BJ (cell line): Measurements from ENCODE around the gene NRL. TPM values are rescaled to one million over a fixed set of nuclear protein-coding genes. Genes with fewer than 3 reads are reported as not detected.

Experiments
- CTCF ChIA-PET: fragments of 350-600 bp; formaldehyde crosslinking; extraction: SDS; loops from one replicate; lab custom pipeline; 2021; ENCODE audit warnings: antibody characterized with exemption, inconsistent platforms; lab: Yijun Ruan, JAX
- POLR2A ChIA-PET: fragments of 300-600 bp; sonication (Branson Sonifier 250); formaldehyde crosslinking; extraction: SDS; loops from one replicate; lab custom pipeline; 2021; ENCODE audit warnings: antibody characterized with exemption; lab: Charles Lee
- DNase-seq: peaks from one replicate; pipeline ENCODE4 v3.0.0-alpha.2; 2011; ENCODE audit warnings: low read depth
- H3K27me3 ChIP-seq: 2 replicates; pipeline ENCODE4 v1.6.0; 2011; ENCODE audit warnings: low read length; ENCODE audit not compliant: control insufficient read depth, insufficient read depth
- H3K36me3 ChIP-seq: 2 replicates; pipeline ENCODE4 v1.5.1; 2011; ENCODE audit warnings: low read length; ENCODE audit not compliant: control insufficient read depth, insufficient read depth
- H3K4me3 ChIP-seq: 2 replicates; pipeline ENCODE4 v1.5.1; 2011; ENCODE audit warnings: low read depth, mild to moderate bottlenecking, control low read depth, low read length
- polyA plus RNA-seq: library from polyadenylated mRNA; depleted of rRNA; stranded (reverse); fragments of >200 nt; gene quantifications from 2 replicates; pipeline ENCODE4 v1.2.3, GENCODE V29; 2011
- TF ChIP-seq, protein P1 (sequence below): IDR thresholded peaks from 2 replicates; pipeline ENCODE4 v1.5.1; 2011; ENCODE audit warnings: low read depth, mild to moderate bottlenecking, control low read depth, inconsistent platforms, low read length, moderate library complexity; ENCODE audit not compliant: insufficient read depth

The NRL gene
- polyA plus RNA-seq, 1 experiment, result 0.91 TPM

DNA sequence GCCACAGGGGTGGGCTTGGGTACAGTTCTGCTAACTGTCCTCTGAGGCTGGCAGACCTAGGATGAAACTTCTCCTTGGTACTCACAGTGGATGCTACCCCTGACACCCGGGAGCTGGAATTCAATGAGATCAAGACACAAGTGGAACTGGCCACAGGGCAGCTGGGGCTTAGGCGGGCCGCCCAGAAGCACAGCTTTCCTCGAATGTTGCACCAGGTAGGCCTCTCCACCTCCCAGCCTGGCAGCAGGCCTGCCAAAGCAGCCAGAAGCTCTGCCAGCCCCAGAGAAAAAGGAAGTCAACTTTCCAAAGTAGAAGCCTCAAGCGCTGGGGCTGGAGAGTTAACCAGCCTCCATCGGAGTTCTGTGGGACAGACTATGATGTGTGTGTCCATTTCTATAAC lies 2.4 kb upstream of the NRL start:
- CTCF ChIA-PET, result interaction anchor here (0.9 to 2.5 kb wide), 5 partner anchors 8 to 59 kb away, joined by 3 to 7 read pairs (median 4); partner anchors contain the start of genes IRF9 and PSME1
- POLR2A ChIA-PET, result no interaction called here
- DNase-seq, result no peak
- peaks cover 18% of the 10 kb centered on the region for H3K36me3 ChIP-seq
- H3K4me3 ChIP-seq, result no peak overlapping the region
- TF ChIP-seq, protein P1, sequence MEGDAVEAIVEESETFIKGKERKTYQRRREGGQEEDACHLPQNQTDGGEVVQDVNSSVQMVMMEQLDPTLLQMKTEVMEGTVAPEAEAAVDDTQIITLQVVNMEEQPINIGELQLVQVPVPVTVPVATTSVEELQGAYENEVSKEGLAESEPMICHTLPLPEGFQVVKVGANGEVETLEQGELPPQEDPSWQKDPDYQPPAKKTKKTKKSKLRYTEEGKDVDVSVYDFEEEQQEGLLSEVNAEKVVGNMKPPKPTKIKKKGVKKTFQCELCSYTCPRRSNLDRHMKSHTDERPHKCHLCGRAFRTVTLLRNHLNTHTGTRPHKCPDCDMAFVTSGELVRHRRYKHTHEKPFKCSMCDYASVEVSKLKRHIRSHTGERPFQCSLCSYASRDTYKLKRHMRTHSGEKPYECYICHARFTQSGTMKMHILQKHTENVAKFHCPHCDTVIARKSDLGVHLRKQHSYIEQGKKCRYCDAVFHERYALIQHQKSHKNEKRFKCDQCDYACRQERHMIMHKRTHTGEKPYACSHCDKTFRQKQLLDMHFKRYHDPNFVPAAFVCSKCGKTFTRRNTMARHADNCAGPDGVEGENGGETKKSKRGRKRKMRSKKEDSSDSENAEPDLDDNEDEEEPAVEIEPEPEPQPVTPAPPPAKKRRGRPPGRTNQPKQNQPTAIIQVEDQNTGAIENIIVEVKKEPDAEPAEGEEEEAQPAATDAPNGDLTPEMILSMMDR, result no peak
- H3K27me3 ChIP-seq, result no peaks in the 10 kb centered on the region

DNA sequence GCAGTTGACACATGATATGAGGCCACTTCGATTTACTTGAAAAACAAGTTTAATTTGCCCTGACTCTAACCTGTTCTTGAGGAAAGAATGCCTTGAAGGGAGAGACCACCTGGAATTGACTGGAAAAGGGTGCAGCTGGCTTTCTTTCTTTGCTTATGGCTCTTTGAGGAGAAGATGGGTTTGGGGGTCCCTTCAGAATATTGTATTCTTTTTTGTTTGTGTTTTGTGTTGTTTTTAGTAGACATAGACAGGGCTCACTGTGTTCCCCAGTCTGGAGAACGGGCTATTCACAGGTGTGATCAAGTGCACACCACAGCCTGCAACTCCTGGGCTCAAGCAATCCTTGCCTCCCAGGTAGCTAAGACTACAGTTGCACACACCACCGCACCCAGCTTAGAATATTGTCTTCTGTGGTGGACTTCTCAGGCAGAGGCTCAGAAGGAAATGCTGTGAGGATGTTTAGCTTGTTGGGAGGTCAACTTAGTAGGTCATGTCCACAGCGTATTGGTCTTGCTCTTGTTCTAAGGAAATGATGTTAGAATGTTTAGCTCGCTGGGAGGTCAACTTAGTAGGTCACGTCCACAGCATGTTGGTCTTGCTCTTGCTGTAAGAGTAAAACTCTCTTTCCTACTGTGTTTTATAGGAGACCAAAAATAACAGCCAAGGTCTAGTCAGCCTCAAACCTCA lies 1.5 kb upstream of the NRL start:
- no peak for DNase-seq
- Histone ChIP-seq H3K27me3 (no peaks in the 10 kb centered on the region), H3K36me3 (peaks cover 14% of the 10 kb centered on the region), H3K4me3 (no peak overlapping the region)
- ChIA-PET POLR2A (no interaction called here), CTCF (interaction anchor here (1.4 to 2.6 kb wide), 3 partner anchors 8 to 44 kb away, joined by 4 to 15 read pairs (median 7); partner anchors contain the start of gene IRF9)
- TF ChIP-seq, protein P1, result no peak

DNA sequence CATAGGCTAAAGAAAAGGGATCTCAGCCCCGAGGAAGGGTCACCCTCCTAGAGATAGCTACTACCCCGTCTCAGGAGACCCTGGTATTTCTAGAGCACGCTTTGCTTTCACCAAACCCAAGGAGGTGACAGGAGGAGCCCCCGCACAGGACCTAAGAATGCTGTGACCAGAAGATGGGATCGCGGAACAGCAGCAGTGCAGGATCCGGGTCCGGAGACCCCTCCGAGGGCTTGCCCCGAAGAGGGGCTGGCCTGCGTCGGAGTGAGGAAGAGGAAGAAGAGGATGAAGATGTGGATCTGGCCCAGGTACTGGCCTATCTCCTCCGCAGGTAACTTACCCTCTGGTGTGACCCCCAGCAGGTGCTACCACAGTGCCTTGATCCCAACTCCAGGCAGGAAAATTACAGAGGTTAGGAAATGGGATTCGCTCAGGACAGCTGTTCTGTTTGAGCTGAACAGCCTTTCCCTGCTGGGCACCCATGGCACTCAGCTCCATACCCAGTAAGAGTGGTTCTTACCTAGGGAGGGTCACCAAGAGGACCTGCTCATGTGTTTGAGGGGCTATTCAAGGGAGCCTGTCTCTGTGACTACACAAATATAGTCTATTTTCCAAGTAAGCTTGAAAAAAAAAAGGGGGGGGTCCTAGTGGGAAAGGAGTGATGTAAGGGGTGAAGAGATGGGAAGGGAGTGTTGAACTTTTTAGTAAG lies 826 bp upstream of the NRL start:
- TF ChIP-seq, protein P1, result no peak
- CTCF ChIA-PET, result interaction anchor here (1.0 to 2.6 kb wide), 5 partner anchors 45 to 316 kb away, joined by 3 to 15 read pairs (median 7); partner anchors contain the start of gene IRF9
- DNase-seq, result no peak
- Histone ChIP-seq H3K36me3 (peaks cover 12% of the 10 kb centered on the region), H3K4me3 (peak overlapping the region; percentile 70), H3K27me3 (no peaks in the 10 kb centered on the region)
- POLR2A ChIA-PET, result interaction anchor here (0.6 to 1.2 kb wide), 3 partner anchors 20 to 31 kb away, joined by 4 to 6 read pairs (median 5); partner anchors contain the start of genes PCK2, PSME1, PSME2 and RNF31

DNA sequence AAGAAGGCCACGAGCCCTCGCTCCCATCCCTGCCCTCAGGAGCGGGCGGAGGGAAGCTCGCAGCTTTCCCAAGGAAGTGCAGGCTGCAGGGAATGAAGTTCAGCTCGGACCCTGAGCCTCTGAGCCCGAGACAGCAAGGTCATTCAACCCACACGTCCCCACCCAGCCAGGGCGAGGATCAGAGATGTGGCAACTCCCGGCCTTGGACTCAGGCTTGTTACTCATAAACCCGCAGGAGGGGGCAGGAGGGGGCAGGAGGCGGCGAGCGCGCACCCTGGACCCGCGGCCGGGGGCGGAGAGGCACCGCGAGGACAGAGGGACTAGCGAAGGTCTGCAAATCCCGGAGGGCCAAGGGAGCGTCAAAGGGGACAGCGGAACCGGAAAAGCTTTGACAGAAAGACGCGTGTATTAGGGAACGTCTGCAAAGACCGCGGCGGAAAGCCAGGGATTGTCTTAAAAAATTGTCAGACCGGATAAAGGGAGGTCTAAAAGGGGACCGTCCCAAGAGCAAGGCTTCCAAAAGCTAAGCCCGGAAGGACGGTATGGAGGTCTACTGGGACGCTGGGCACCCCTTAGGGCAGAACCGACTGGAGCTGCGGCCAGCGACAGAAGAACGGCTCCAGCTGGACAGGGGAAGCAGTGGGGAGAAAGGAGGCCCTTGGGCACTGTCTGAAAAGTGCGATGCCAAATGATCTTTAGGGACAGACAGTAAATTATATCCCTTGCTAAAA lies 783 bp downstream of the NRL start:
- ChIA-PET POLR2A (interaction anchor here (0.5 to 1.2 kb wide), 7 partner anchors 8 to 1131 kb away, joined by 3 to 6 read pairs (median 4); partner anchors contain the start of genes AJUBA, PCK2, PSME2 and RNF31), CTCF (interaction anchor here (1.0 to 2.6 kb wide), 6 partner anchors 20 to 317 kb away, joined by 3 to 15 read pairs (median 6); partner anchors contain the start of genes IRF9 and PCK2)
- peak overlapping the region; percentile 59 for H3K4me3 ChIP-seq
- H3K27me3 ChIP-seq, result no peaks in the 10 kb centered on the region
- peaks cover 7% of the 10 kb centered on the region; the same call in 1 of the 2 replicates for H3K36me3 ChIP-seq
- DNase-seq, result peak; percentile 54
- TF ChIP-seq, protein P1, result no peak
